ENCODE measurements around the gene C17orf100.
A peak's percentile ranks its signal among the peaks of the same experiment; 100 is the strongest.
"Not testable (repeated sequence)": the region's sequence is repeated elsewhere in the genome, so short reads cannot be mapped to it uniquely, and the experiment has no call there.

The C17orf100 gene

GRCh38 chr17:6663200-6663599 lies 11.6 kb downstream of the C17orf100 start:
- not testable (repeated sequence) for DNase-seq (ENCODE audit: low read depth, low spot score); H3K4me3 ChIP-seq (ENCODE audit: low read length)

GRCh38 chr17:6666077-6666521 lies 14.5 kb downstream of the C17orf100 start:
- no peak overlapping the region for H3K4me3 ChIP-seq (ENCODE audit: low read length)
- peak; percentile 14 for DNase-seq (ENCODE audit: low read depth, low spot score)

- no peak overlapping the region for H3K4me3 ChIP-seq (ENCODE audit: low read length)
- DNase-seq (ENCODE audit: low read depth, low spot score), result no peak
These were observed 15.0 kb downstream of the C17orf100 start for GRCh38 chr17:6666557-6666956.

GRCh38 chr17:6667516-6667915 lies 16.0 kb downstream of the C17orf100 start:
- DNase-seq (ENCODE audit: low read depth, low spot score), result no peak

GRCh38 chr17:6668219-6668618 lies 16.7 kb downstream of the C17orf100 start:
- no peak overlapping the region for H3K4me3 ChIP-seq (ENCODE audit: low read length)
- DNase-seq (ENCODE audit: low read depth, low spot score), result no peak

More at GRCh38 chr17:6667516-6667915, 16.0 kb downstream of the C17orf100 start:
- H3K4me3 ChIP-seq (ENCODE audit: low read length), result no peak overlapping the region

- H3K4me3 ChIP-seq (ENCODE audit: low read length), result no peak overlapping the region
- no peak for DNase-seq (ENCODE audit: low read depth, low spot score)
These were observed 17.3 kb downstream of the C17orf100 start for GRCh38 chr17:6668727-6669425.

- no peak for DNase-seq (ENCODE audit: low read depth, low spot score)
These were observed 18.1 kb downstream of the C17orf100 start for GRCh38 chr17:6669479-6670212.

GRCh38 chr17:6670571-6670970 lies 19.0 kb downstream of the C17orf100 start:
- H3K4me3 ChIP-seq (ENCODE audit: low read length), result no peak overlapping the region
- no peak for DNase-seq (ENCODE audit: low read depth, low spot score)

More at GRCh38 chr17:6669479-6670212, 18.1 kb downstream of the C17orf100 start:
- H3K4me3 ChIP-seq (ENCODE audit: low read length), result no peak overlapping the region

- no peak overlapping the region for H3K4me3 ChIP-seq (ENCODE audit: low read length)
- no peak for DNase-seq (ENCODE audit: low read depth, low spot score)
These were observed 19.4 kb downstream of the C17orf100 start for GRCh38 chr17:6670999-6671398.

GRCh38 chr17:6671431-6671830 lies 19.9 kb downstream of the C17orf100 start:
- no peak overlapping the region for H3K4me3 ChIP-seq (ENCODE audit: low read length)
- no peak for DNase-seq (ENCODE audit: low read depth, low spot score)

GRCh38 chr17:6674586-6674985 lies 23.0 kb downstream of the C17orf100 start:
- H3K4me3 ChIP-seq (ENCODE audit: low read length), result no peak overlapping the region

GRCh38 chr17:6675201-6675825 lies 23.8 kb downstream of the C17orf100 start:
- no peak overlapping the region for H3K4me3 ChIP-seq (ENCODE audit: low read length)
- no peak for DNase-seq (ENCODE audit: low read depth, low spot score)

More at GRCh38 chr17:6674586-6674985, 23.0 kb downstream of the C17orf100 start:
- DNase-seq (ENCODE audit: low read depth, low spot score), result no peak

GRCh38 chr17:6676802-6677157 lies 25.2 kb downstream of the C17orf100 start:
- DNase-seq (ENCODE audit: low read depth, low spot score), result no peak
- H3K4me3 ChIP-seq (ENCODE audit: low read length), result no peak overlapping the region

GRCh38 chr17:6677158-6677831 lies 25.7 kb downstream of the C17orf100 start:
- H3K4me3 ChIP-seq (ENCODE audit: low read length), result no peak overlapping the region
- peak; percentile 47 for DNase-seq (ENCODE audit: low read depth, low spot score)

GRCh38 chr17:6677946-6678345 lies 26.4 kb downstream of the C17orf100 start:
- DNase-seq (ENCODE audit: low read depth, low spot score), result no peak
- no peak overlapping the region for H3K4me3 ChIP-seq (ENCODE audit: low read length)

GRCh38 chr17:6679241-6679640 lies 27.7 kb downstream of the C17orf100 start:
- no peak overlapping the region for H3K4me3 ChIP-seq (ENCODE audit: low read length)
- DNase-seq (ENCODE audit: low read depth, low spot score), result no peak

- no peak overlapping the region for H3K4me3 ChIP-seq (ENCODE audit: low read length)
These were observed 29.6 kb downstream of the C17orf100 start for GRCh38 chr17:6681176-6681575.

GRCh38 chr17:6681671-6682070 lies 30.1 kb downstream of the C17orf100 start:
- no peak for DNase-seq (ENCODE audit: low read depth, low spot score)

More at GRCh38 chr17:6681176-6681575, 29.6 kb downstream of the C17orf100 start:
- no peak for DNase-seq (ENCODE audit: low read depth, low spot score)

GRCh38 chr17:6682339-6682738 lies 30.8 kb downstream of the C17orf100 start:
- no peak for DNase-seq (ENCODE audit: low read depth, low spot score)
- no peak overlapping the region for H3K4me3 ChIP-seq (ENCODE audit: low read length)

More at GRCh38 chr17:6681671-6682070, 30.1 kb downstream of the C17orf100 start:
- no peak overlapping the region for H3K4me3 ChIP-seq (ENCODE audit: low read length)
